ENCODE measurements around the gene ADAMTS17.

The ADAMTS17 gene

GRCh38 chr15:100224206-100225185 lies 117.3 kb downstream of the ADAMTS17 start:
- TF ChIP-seq EZH2phosphoT487 (IDR thresholded peaks at IDR 0.05; ENCODE audit: borderline replicate concordance) = no peak
- no peak for TF ChIP-seq CTCF (conservative IDR thresholded peaks at IDR 0.05; ENCODE audit: low read length)
- Histone ChIP-seq H3K4me2 (ENCODE audit: low read depth, low read length, poor library complexity, severe bottlenecking) (no peak overlapping the region), H2AFZ (ENCODE audit: low read length) (peak overlapping the region; percentile 50; the same call in 1 of the 2 replicates), H3K4me1 (ENCODE audit: insufficient read depth, low read length, poor library complexity, severe bottlenecking) (peaks cover 28% of the 10 kb centered on the region), H3K79me2 (ENCODE audit: insufficient read depth, low read length) (no peaks in the 10 kb centered on the region), H3K4me3 (ENCODE audit: low read length, poor library complexity, severe bottlenecking) (no peak overlapping the region), H3F3A (ENCODE audit: low read depth) (no peaks in the 10 kb centered on the region), H3K27me3 (ENCODE audit: insufficient read depth, low read length, poor library complexity, severe bottlenecking) (no peaks in the 10 kb centered on the region), H3K9ac (ENCODE audit: low read depth, low read length, poor library complexity, severe bottlenecking) (no peak overlapping the region), H4K20me1 (ENCODE audit: insufficient read depth, low read length, poor library complexity, severe bottlenecking) (no peaks in the 10 kb centered on the region), H3K9me2 (replicated peaks; ENCODE audit: low read depth, low read length) (no peaks in the 10 kb centered on the region), H3K9me3 (ENCODE audit: insufficient read depth, low read depth, low read length) (no peaks in the 10 kb centered on the region), H3K36me3 (ENCODE audit: insufficient read depth, low read length) (no peaks in the 10 kb centered on the region)

DNA sequence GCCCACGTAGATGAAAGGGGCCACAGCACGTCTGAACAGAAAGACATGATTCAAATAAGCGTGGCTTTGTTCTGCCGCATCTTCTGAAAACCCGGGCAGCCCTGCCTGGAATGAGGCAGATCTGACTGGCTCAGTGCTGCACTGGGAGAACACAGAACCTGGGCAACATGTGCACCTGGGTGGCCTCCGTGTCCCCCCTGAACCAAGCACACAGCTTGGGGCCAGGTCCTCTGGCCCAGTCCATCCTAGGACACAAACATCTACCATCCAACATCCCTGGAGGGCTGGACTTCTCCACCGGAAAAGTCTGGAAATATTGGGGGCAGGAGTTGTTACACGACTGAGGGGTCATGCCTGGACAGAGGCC lies 119.4 kb downstream of the ADAMTS17 start:
- H3K4me2 ChIP-seq (ENCODE audit: low read depth, low read length, poor library complexity, severe bottlenecking) = no peak overlapping the region
- no peak for TF ChIP-seq EZH2phosphoT487 (IDR thresholded peaks at IDR 0.05; ENCODE audit: borderline replicate concordance)
- no peak for TF ChIP-seq CTCF (conservative IDR thresholded peaks at IDR 0.05; ENCODE audit: low read length)
- no peaks in the 10 kb centered on the region for H3K27me3 ChIP-seq (ENCODE audit: insufficient read depth, low read length, poor library complexity, severe bottlenecking)
- H3K9me3 ChIP-seq (ENCODE audit: insufficient read depth, low read depth, low read length) = no peaks in the 10 kb centered on the region
- H4K20me1 ChIP-seq (ENCODE audit: insufficient read depth, low read length, poor library complexity, severe bottlenecking) = no peaks in the 10 kb centered on the region
- H3K4me3 ChIP-seq (ENCODE audit: low read length, poor library complexity, severe bottlenecking) = no peak overlapping the region
- peaks cover 33% of the 10 kb centered on the region for H3K4me1 ChIP-seq (ENCODE audit: insufficient read depth, low read length, poor library complexity, severe bottlenecking)
- no peak overlapping the region for H2AFZ ChIP-seq (ENCODE audit: low read length)
- no peaks in the 10 kb centered on the region for H3F3A ChIP-seq (ENCODE audit: low read depth)
- no peak overlapping the region for H3K9ac ChIP-seq (ENCODE audit: low read depth, low read length, poor library complexity, severe bottlenecking)
- no peaks in the 10 kb centered on the region for H3K79me2 ChIP-seq (ENCODE audit: insufficient read depth, low read length)
- H3K9me2 ChIP-seq (replicated peaks; ENCODE audit: low read depth, low read length) = no peaks in the 10 kb centered on the region
- no peaks in the 10 kb centered on the region for H3K36me3 ChIP-seq (ENCODE audit: insufficient read depth, low read length)

DNA sequence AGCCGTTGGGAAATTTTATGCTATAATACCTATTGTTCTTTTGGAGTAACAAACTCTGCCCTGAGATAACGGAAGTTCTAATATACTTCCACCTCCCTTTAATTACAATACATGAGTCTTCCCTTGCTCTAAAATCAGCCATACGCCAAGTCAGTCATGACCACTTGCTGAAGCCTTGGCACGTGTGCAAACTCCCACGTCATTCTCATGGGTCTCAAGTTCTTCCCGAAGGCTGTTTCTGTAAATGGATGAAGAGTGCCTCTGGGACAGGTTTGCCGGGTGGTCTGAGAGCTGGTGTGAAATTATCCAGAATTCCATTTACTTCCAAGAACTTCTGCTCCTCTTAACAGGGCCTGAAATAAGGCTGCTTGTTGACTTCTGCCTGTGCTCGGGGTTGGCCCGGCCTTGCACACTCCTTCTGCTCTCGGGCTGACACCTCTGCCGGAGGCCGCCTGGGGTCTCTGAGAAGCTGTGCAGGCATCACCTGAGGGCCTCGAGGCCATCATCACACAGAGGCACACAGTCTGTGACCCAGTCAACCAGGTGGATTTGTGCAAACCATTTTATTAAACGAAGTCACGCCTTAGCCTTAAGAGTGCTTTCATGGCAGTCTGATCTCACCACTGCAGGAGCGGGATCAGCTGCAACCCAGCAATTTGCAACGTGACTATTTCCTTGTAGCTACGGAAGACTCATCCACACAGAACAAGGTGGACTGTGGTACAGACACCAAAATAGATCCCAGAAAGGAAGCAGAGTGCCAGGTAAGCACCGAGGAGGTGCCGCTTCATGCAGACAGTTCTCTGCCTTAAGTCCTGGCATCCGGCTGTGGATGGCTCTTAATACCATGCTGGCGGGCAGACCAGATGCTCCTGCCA lies 120.1 kb downstream of the ADAMTS17 start:
- Histone ChIP-seq H3K4me3 (ENCODE audit: low read length, poor library complexity, severe bottlenecking) (no peak overlapping the region), H3K79me2 (ENCODE audit: insufficient read depth, low read length) (no peaks in the 10 kb centered on the region), H3K4me1 (ENCODE audit: insufficient read depth, low read length, poor library complexity, severe bottlenecking) (peaks cover 33% of the 10 kb centered on the region), H2AFZ (ENCODE audit: low read length) (no peak overlapping the region), H3K9ac (ENCODE audit: low read depth, low read length, poor library complexity, severe bottlenecking) (no peak overlapping the region), H3K9me3 (ENCODE audit: insufficient read depth, low read depth, low read length) (no peaks in the 10 kb centered on the region), H3F3A (ENCODE audit: low read depth) (no peaks in the 10 kb centered on the region), H3K27me3 (ENCODE audit: insufficient read depth, low read length, poor library complexity, severe bottlenecking) (no peaks in the 10 kb centered on the region), H3K4me2 (ENCODE audit: low read depth, low read length, poor library complexity, severe bottlenecking) (no peak overlapping the region), H3K9me2 (replicated peaks; ENCODE audit: low read depth, low read length) (no peaks in the 10 kb centered on the region), H3K36me3 (ENCODE audit: insufficient read depth, low read length) (no peaks in the 10 kb centered on the region), H4K20me1 (ENCODE audit: insufficient read depth, low read length, poor library complexity, severe bottlenecking) (no peaks in the 10 kb centered on the region)
- TF ChIP-seq CTCF (conservative IDR thresholded peaks at IDR 0.05; ENCODE audit: low read length) (no peak), EZH2phosphoT487 (IDR thresholded peaks at IDR 0.05; ENCODE audit: borderline replicate concordance) (no peak)
